Cardiac muscle cell (in vitro differentiated cells and primary cell): ENCODE results near the gene RASGEF1C. TPM values are rescaled to one million over a fixed set of nuclear protein-coding genes. Genes with fewer than 3 reads are reported as not detected.

Experiments
- DNase-seq, 2 donors: peaks; one replicate each; pipeline versions ENCODE4 v3.0.0 to v3.0.0-alpha.2; 2010 to 2017; ENCODE audit warnings: low read depth in 1 of 2, low spot score in 1 of 2
- H3K27ac ChIP-seq: fragments of 200-600 bp; sonication (generic); 2 replicates; pipeline ENCODE4 v1.5.1; 2016
- H3K27me3 ChIP-seq: fragments of 200-600 bp; sonication (generic); 2 replicates; pipeline ENCODE4 v1.6.0; 2016; ENCODE audit warnings: control low read depth
- H3K36me3 ChIP-seq: fragments of 200-600 bp; sonication (generic); 2 replicates; pipeline ENCODE4 v1.5.1; 2016; ENCODE audit warnings: control low read depth
- H3K4me1 ChIP-seq: fragments of 200-600 bp; sonication (generic); 2 replicates; pipeline ENCODE4 v1.8.1; 2017; ENCODE audit warnings: low read depth, mild to moderate bottlenecking, mixed run types
- H3K4me3 ChIP-seq: fragments of 200-600 bp; sonication (generic); 2 replicates; pipeline ENCODE4 v1.5.1; 2016; ENCODE audit warnings: mild to moderate bottlenecking
- H3K9me3 ChIP-seq: fragments of 200-600 bp; sonication (generic); 2 replicates; pipeline ENCODE4 v1.5.1; 2017; ENCODE audit warnings: low read depth, mild to moderate bottlenecking, control low read depth
- CTCF ChIP-seq: IDR thresholded peaks from 2 replicates; pipeline ENCODE4 v1.5.1; 2012; ENCODE audit warnings: low read depth, mild to moderate bottlenecking, low read length
- polyA plus RNA-seq: library from polyadenylated mRNA; unstranded; fragments of >200 nt; fragmentation: Nextera tagmentation; extraction: Ambion mirVana; gene quantifications from 2 replicates; pipeline ENCODE4 v1.2.1, GENCODE V29; 2016
- total RNA-seq: library from RNA; depleted of rRNA; stranded (reverse); fragments of >200 nt; gene quantifications from 2 replicates; pipeline ENCODE4 v1.2.3, GENCODE V29; 2016

RASGEF1C gene
- total and polyA plus RNA-seq, 2 experiments from 2014 or later = 1.5 to 2.5 TPM

DNA sequence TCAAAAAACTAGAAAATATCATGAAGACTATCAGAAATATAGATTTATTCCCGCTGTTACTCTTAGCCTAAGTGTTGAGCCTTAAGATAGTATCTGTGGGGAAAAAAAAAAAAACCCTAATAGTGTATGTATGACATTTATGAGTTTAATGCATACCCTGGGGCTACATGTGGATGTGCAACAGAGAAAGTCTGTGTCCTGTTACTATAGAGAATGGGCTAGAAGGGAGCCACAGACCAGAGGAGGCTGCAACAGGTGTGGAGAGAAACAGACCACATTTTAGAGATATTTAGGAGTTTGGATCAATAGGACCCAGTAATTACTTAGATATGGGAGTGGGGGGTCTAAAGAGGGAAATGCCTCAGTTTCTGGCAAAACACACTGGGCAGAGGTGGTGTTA is 152.9 kb downstream of the RASGEF1C start:
- no peaks in the 10 kb centered on the region for H3K27me3 ChIP-seq
- no peak overlapping the region for H3K27ac ChIP-seq
- DNase-seq = no peak
- no peaks in the 10 kb centered on the region for H3K36me3 ChIP-seq
- H3K4me3 ChIP-seq = no peak overlapping the region
- peaks cover 18% of the 10 kb centered on the region for H3K4me1 ChIP-seq
- no peaks in the 10 kb centered on the region for H3K9me3 ChIP-seq
- TF ChIP-seq CTCF = no peak

GRCh38 chr5:180054226-180054625 is 154.8 kb downstream of the RASGEF1C start:
- H3K36me3 ChIP-seq = no peaks in the 10 kb centered on the region
- H3K9me3 ChIP-seq = no peaks in the 10 kb centered on the region
- no peak overlapping the region for H3K27ac ChIP-seq
- no peaks in the 10 kb centered on the region for H3K27me3 ChIP-seq
- H3K4me3 ChIP-seq = no peak overlapping the region
- no peak for DNase-seq
- H3K4me1 ChIP-seq = peaks cover 27% of the 10 kb centered on the region
- TF ChIP-seq CTCF = no peak

DNA sequence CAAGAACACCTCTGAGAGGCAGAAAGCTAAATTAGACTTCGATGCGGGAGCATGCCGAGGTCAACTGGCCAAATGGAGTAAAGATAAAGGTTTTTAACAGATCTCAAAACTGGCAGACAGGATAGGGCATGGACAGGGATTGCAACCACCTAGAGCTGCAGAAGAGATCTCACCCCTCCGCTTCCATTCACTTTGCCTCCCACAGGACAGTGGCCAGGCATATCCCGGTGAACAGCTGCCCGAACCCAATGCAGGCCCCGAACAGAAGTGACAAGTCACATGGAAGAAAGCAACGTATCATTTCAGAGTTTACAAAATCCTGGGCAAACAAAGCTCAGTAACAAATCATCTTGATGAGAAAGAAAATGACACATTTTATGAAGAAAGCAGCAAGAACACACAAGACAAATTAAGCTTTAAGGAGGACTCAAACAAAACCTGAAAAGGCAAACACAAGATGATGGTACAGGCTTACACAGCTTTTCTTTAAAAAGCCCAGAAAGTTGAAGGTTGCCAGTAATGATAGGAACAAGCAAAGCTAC is 155.9 kb downstream of the RASGEF1C start:
- H3K4me1 ChIP-seq = peaks cover 36% of the 10 kb centered on the region
- H3K4me3 ChIP-seq = no peak overlapping the region
- no peak for TF ChIP-seq CTCF
- H3K9me3 ChIP-seq = no peaks in the 10 kb centered on the region
- H3K36me3 ChIP-seq = no peaks in the 10 kb centered on the region
- no peaks in the 10 kb centered on the region for H3K27me3 ChIP-seq
- DNase-seq = no peak
- H3K27ac ChIP-seq = no peak overlapping the region

- no peak for DNase-seq
- Histone ChIP-seq H3K9me3 (no peaks in the 10 kb centered on the region), H3K36me3 (no peaks in the 10 kb centered on the region), H3K4me1 (peaks cover 41% of the 10 kb centered on the region), H3K4me3 (no peak overlapping the region), H3K27me3 (no peaks in the 10 kb centered on the region), H3K27ac (no peak overlapping the region)
- TF ChIP-seq CTCF = no peak
Measured at GRCh38 chr5:180052211-180052818, 156.7 kb downstream of the RASGEF1C start.

Other genes with a start within 250 kb of the RASGEF1C start
- 73.0 and 83.0 TPM in 2 replicates for gene RNF130, start 137.5 kb downstream of the RASGEF1C start, total RNA-seq
- gene RNF130, start 137.5 kb downstream of the RASGEF1C start, polyA plus RNA-seq = 60.3 and 69.6 TPM in 2 replicates
- gene MAPK9, start 82.9 kb upstream of the RASGEF1C start, total RNA-seq = 30.6 and 32.4 TPM in 2 replicates
- gene MAPK9, start 82.9 kb upstream of the RASGEF1C start, polyA plus RNA-seq = 37.0 and 45.3 TPM in 2 replicates
- 36.0 and 37.7 TPM in 2 replicates for gene GFPT2, start 144.1 kb upstream of the RASGEF1C start, total RNA-seq
- gene GFPT2, start 144.1 kb upstream of the RASGEF1C start, polyA plus RNA-seq = 39.8 and 64.5 TPM in 2 replicates